HEK293T (cell line): ENCODE results near the gene UNCX.

Experiments used
- BHLHE40 ChIP-seq: fragments of 450-650 bp; IDR thresholded peaks from 2 replicates; pipeline ENCODE4 v1.6.1; 2016; ENCODE audit warnings: mild to moderate bottlenecking, moderate library complexity, borderline replicate concordance
- CTBP1 ChIP-seq: fragments of 450-650 bp; IDR thresholded peaks from 2 replicates; pipeline ENCODE4 v1.6.1; 2016; ENCODE audit warnings: borderline replicate concordance
- ELF4 ChIP-seq: fragments of 450-650 bp; IDR thresholded peaks from 2 replicates; pipeline ENCODE4 v1.6.1; 2017; ENCODE audit warnings: antibody characterized with exemption
- FOXA1 ChIP-seq: fragments of 450-650 bp; IDR thresholded peaks from 2 replicates; pipeline ENCODE4 v1.6.1; 2016; ENCODE audit warnings: mild to moderate bottlenecking
- FOXK2 ChIP-seq: fragments of 450-650 bp; IDR thresholded peaks from 2 replicates; pipeline ENCODE4 v1.6.1; 2016; ENCODE audit warnings: mild to moderate bottlenecking
- FOXM1 ChIP-seq: fragments of 450-650 bp; IDR thresholded peaks from 2 replicates; pipeline ENCODE4 v1.6.1; 2017; ENCODE audit warnings: mild to moderate bottlenecking, borderline replicate concordance
- HDGF ChIP-seq: fragments of 450-650 bp; IDR thresholded peaks from 2 replicates; pipeline ENCODE4 v1.6.1; 2017; ENCODE audit warnings: antibody characterized with exemption, borderline replicate concordance
- L3MBTL2 ChIP-seq: fragments of 450-650 bp; conservative IDR thresholded peaks from 2 replicates; pipeline ENCODE4 v1.6.1; 2016; ENCODE audit warnings: mild to moderate bottlenecking
- LEF1 ChIP-seq: fragments of 450-650 bp; IDR thresholded peaks from 2 replicates; pipeline ENCODE4 v1.6.1; 2017; ENCODE audit warnings: mild to moderate bottlenecking, borderline replicate concordance
- PKNOX1 ChIP-seq: fragments of 450-650 bp; IDR thresholded peaks from 2 replicates; pipeline ENCODE4 v1.6.1; 2016
- SP1 ChIP-seq: fragments of 450-650 bp; IDR thresholded peaks from 2 replicates; pipeline ENCODE4 v1.6.1; 2017
- SUZ12 ChIP-seq: fragments of 450-650 bp; IDR thresholded peaks from 2 replicates; pipeline ENCODE4 v1.6.1; 2016; ENCODE audit warnings: mild to moderate bottlenecking

- no peak for TF ChIP-seq FOXK2
- TF ChIP-seq BHLHE40: no peak
- no peak for TF ChIP-seq CTBP1
- no peak for TF ChIP-seq FOXA1
- no peak for TF ChIP-seq FOXM1
- TF ChIP-seq SUZ12: no peak
- TF ChIP-seq PKNOX1: no peak
- no peak for TF ChIP-seq SP1
- no peak for TF ChIP-seq ELF4
- no peak for TF ChIP-seq LEF1
- TF ChIP-seq L3MBTL2: no peak
- no peak for TF ChIP-seq HDGF
These were observed 14.3 kb downstream of the UNCX start for GRCh38 chr7:1246871-1247526.
